SK-N-SH treated with all-trans-retinoic acid at 6 μM for 48 hours (cell line): ENCODE measurements around the gene RPP38.

Experiments used
- ARNTL ChIP-seq: fragments of 450-650 bp; formaldehyde crosslinking; IDR thresholded peaks from 2 replicates; pipeline ENCODE4 v1.5.0; 2020; ENCODE audit warnings: low read depth, mild to moderate bottlenecking, moderate library complexity, borderline replicate concordance
- BACH2 ChIP-seq: fragments of 250-450 bp; sonication (Bioruptor Pico); IDR thresholded peaks from 2 replicates; pipeline ENCODE4 v1.9.0; 2021; ENCODE audit warnings: mild to moderate bottlenecking, borderline replicate concordance
- CREB5 ChIP-seq: fragments of 250-450 bp; sonication (Bioruptor Pico); IDR thresholded peaks from 2 replicates; pipeline ENCODE4 v1.5.1; 2020; ENCODE audit warnings: low read depth, mild to moderate bottlenecking, moderate library complexity
- PATZ1 ChIP-seq: fragments of 250-450 bp; sonication (Bioruptor Pico); IDR thresholded peaks from 2 replicates; pipeline ENCODE4 v1.8.0; 2020; ENCODE audit warnings: mild to moderate bottlenecking, moderate library complexity, borderline replicate concordance
- PPARA ChIP-seq: fragments of 250-450 bp; sonication (Bioruptor Pico); IDR thresholded peaks from 2 replicates; pipeline ENCODE4 v1.5.0; 2020; ENCODE audit warnings: mild to moderate bottlenecking, borderline replicate concordance
- SNAI2 ChIP-seq: fragments of 250-450 bp; sonication (Bioruptor Pico); IDR thresholded peaks from 2 replicates; pipeline ENCODE4 v1.5.0; 2020; ENCODE audit warnings: mild to moderate bottlenecking, moderate library complexity
- TCF4 ChIP-seq: fragments of 250-450 bp; sonication (Bioruptor Pico); IDR thresholded peaks from 2 replicates; pipeline ENCODE4 v1.8.0; 2021; ENCODE audit warnings: mild to moderate bottlenecking, moderate library complexity, borderline replicate concordance
- ZC3H10 ChIP-seq: fragments of 250-450 bp; sonication (Bioruptor Pico); IDR thresholded peaks from 2 replicates; pipeline ENCODE4 v1.5.1; 2021; ENCODE audit warnings: mild to moderate bottlenecking, moderate library complexity
- ZFP30 ChIP-seq: fragments of 450-650 bp; formaldehyde crosslinking; IDR thresholded peaks from 2 replicates; pipeline ENCODE4 v1.5.0; 2022; ENCODE audit warnings: mild to moderate bottlenecking, moderate library complexity

DNA sequence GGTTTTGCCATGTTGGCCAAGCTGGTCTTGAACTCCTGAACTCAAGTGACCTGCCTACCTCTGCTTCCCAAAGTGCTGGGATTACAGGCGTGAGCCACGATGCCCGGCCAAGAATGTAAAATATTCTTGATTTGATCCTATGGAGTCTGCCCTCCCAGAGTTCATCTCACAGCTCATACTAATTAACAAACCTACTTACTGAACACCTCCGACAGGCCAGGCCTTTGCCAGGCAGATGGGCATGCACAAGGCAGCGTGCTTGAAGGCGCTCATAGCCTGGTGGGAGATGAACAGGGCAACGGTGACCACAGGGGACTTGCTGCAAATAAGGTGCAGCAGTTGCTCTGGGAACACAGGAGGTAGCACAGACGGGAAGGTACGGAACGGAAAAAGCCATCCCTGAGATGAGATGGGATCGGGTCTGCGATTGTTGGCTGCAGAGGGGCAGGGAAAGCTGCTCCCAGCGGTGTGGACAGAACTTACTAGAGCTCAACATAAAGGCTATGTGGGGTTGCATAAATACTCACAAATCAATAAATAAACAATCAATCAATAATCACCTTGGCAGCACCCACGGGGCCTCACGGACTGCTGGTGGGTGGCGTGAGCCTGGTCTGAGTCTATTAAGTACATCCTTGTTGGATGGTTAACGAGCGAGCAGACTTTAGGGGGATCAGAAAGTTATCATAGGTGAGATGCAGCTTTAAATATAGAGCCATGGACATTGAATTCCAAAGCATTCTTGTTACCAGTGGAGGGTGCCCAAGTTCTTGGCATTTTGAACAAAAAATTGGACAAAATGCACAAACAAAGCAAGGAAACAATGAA lies 13.3 kb upstream of the RPP38 start:
- TF ChIP-seq ZFP30 (CRISPR knock-in tag) (no peak), ARNTL (CRISPR knock-in tag) (no peak), PPARA (CRISPR knock-in tag) (no peak), PATZ1 (CRISPR knock-in tag) (no peak), TCF4 (CRISPR knock-in tag) (no peak), ZC3H10 (CRISPR knock-in tag) (no peak), CREB5 (no peak), SNAI2 (CRISPR knock-in tag) (no peak), BACH2 (CRISPR knock-in tag) (no peak)
